Liver (tissue), 9 donors: ENCODE results near the gene ADNP2. TPM values are rescaled to one million over a fixed set of nuclear protein-coding genes. Genes with fewer than 3 reads are reported as not detected.

Experiments
- DNase-seq: peaks from one replicate; pipeline ENCODE4 v3.0.0-alpha.2; 2017; ENCODE audit warnings: low spot score
- H3K27ac ChIP-seq, 2 donors: one replicate each; pipeline ENCODE4 v1.7.0; 2013; ENCODE audit warnings: inconsistent platforms in 2 of 2, low read length in 2 of 2, control low read depth in 1 of 2, low read depth in 1 of 2, mild to moderate bottlenecking in 1 of 2
- H3K27me3 ChIP-seq, 4 donors: one replicate each; pipeline versions ENCODE4 v1.6.1 to v1.7.0; 2013; ENCODE audit warnings: low read length in 3 of 4, inconsistent platforms in 1 of 4, mild to moderate bottlenecking in 1 of 4, moderate library complexity in 1 of 4; ENCODE audit not compliant: control insufficient read depth in 4 of 4, insufficient read depth in 4 of 4
- H3K36me3 ChIP-seq, 4 donors: one replicate each; pipeline versions ENCODE4 v1.6.1 to v1.7.0; 2013; ENCODE audit warnings: low read length in 3 of 4, mild to moderate bottlenecking in 3 of 4, low read depth in 1 of 4, moderate library complexity in 1 of 4; ENCODE audit not compliant: control insufficient read depth in 4 of 4, insufficient read depth in 3 of 4
- H3K4me1 ChIP-seq, 4 donors: one replicate each; pipeline versions ENCODE4 v1.6.1 to v1.7.0; 2013; ENCODE audit warnings: low read length in 3 of 4, mild to moderate bottlenecking in 3 of 4, moderate library complexity in 1 of 4; ENCODE audit not compliant: control insufficient read depth in 4 of 4, insufficient read depth in 4 of 4
- H3K4me3 ChIP-seq, 3 donors: one replicate each; pipeline versions ENCODE4 v1.6.1 to v1.7.0; 2013; ENCODE audit warnings: low read length in 3 of 3, control low read depth in 1 of 3, low read depth in 1 of 3, mild to moderate bottlenecking in 1 of 3
- H3K9ac ChIP-seq, 2 donors: one replicate each; pipeline ENCODE4 v1.7.0; 2013; ENCODE audit warnings: low read length in 2 of 2, mild to moderate bottlenecking in 2 of 2, moderate library complexity in 2 of 2, control low read depth in 1 of 2, low read depth in 1 of 2
- H3K9me3 ChIP-seq, 4 donors: one replicate each; pipeline versions ENCODE4 v1.6.1 to v1.7.0; 2013; ENCODE audit warnings: low read length in 3 of 4; ENCODE audit not compliant: control insufficient read depth in 4 of 4
- ATF3 ChIP-seq: IDR thresholded peaks from 2 replicates; pipeline ENCODE4 v1.6.1; 2016; ENCODE audit warnings: antibody characterized with exemption
- CTCF ChIP-seq: fragments of 150-350 bp; IDR thresholded peaks from 2 replicates; pipeline ENCODE4 v1.5.1; 2017; ENCODE audit warnings: improper control_type of control experiment, low read depth, low read length; ENCODE audit not compliant: missing input control
- EGR1 ChIP-seq, 2 donors: IDR thresholded peaks; 2 replicates each; pipeline ENCODE4 v1.6.1; 2016 to 2018; ENCODE audit warnings: antibody characterized with exemption in 2 of 2, low read depth in 2 of 2
- FOXA1 ChIP-seq: IDR thresholded peaks from 2 replicates; pipeline ENCODE4 v1.6.1; 2016; ENCODE audit warnings: antibody characterized with exemption
- GABPA ChIP-seq, 2 donors: IDR thresholded peaks in 1 of 2; conservative IDR thresholded peaks in 1 of 2; 2 replicates each; pipeline ENCODE4 v1.6.1; 2016; ENCODE audit warnings: antibody characterized with exemption in 2 of 2, mild to moderate bottlenecking in 1 of 2, moderate library complexity in 1 of 2
- HNF4A ChIP-seq, 2 donors: conservative IDR thresholded peaks; 2 replicates each; pipeline ENCODE4 v1.6.1; 2016; ENCODE audit warnings: antibody characterized with exemption in 2 of 2, mild to moderate bottlenecking in 2 of 2
- HNF4G ChIP-seq: IDR thresholded peaks from 2 replicates; pipeline ENCODE4 v1.6.1; 2016; ENCODE audit warnings: antibody characterized with exemption
- JUND ChIP-seq, 2 donors: IDR thresholded peaks; 2 replicates each; pipeline ENCODE4 v1.6.1; 2016; ENCODE audit warnings: antibody characterized with exemption in 2 of 2
- MAX ChIP-seq: IDR thresholded peaks from 2 replicates; pipeline ENCODE4 v1.6.1; 2016; ENCODE audit warnings: antibody characterized with exemption
- NR2F2 ChIP-seq: IDR thresholded peaks from 2 replicates; pipeline ENCODE4 v1.6.1; 2016; ENCODE audit warnings: antibody characterized with exemption
- RAD21 ChIP-seq, 2 donors: IDR thresholded peaks; 2 replicates each; pipeline ENCODE4 v1.6.1; 2016; ENCODE audit warnings: antibody characterized with exemption in 2 of 2, mild to moderate bottlenecking in 2 of 2
- REST ChIP-seq: IDR thresholded peaks from 2 replicates; pipeline ENCODE4 v1.6.1; 2016; ENCODE audit warnings: antibody characterized with exemption, mild to moderate bottlenecking
- RXRA ChIP-seq, 2 donors: IDR thresholded peaks; 2 replicates each; pipeline ENCODE4 v1.6.1; 2017 to 2018; ENCODE audit warnings: antibody characterized with exemption in 2 of 2, mild to moderate bottlenecking in 1 of 2
- SP1 ChIP-seq: IDR thresholded peaks from 2 replicates; pipeline ENCODE4 v1.6.1; 2018; ENCODE audit warnings: antibody characterized with exemption, mild to moderate bottlenecking
- TAF1 ChIP-seq: conservative IDR thresholded peaks from 2 replicates; pipeline ENCODE4 v1.6.1; 2016; ENCODE audit warnings: antibody characterized with exemption, mild to moderate bottlenecking
- YY1 ChIP-seq: IDR thresholded peaks from 2 replicates; pipeline ENCODE4 v1.6.1; 2016; ENCODE audit warnings: antibody characterized with exemption, mild to moderate bottlenecking
- ZBTB33 ChIP-seq: IDR thresholded peaks from 2 replicates; pipeline ENCODE4 v1.6.1; 2016; ENCODE audit warnings: antibody characterized with exemption
- WGBS: extraction: QIAGEN DNeasy Blood & Tissue Kit; methylation state at CpG from one replicate; pipeline ENCODE4 v1.1.7; 2013; 5-methylcytosine and 5-hydroxymethylcytosine counted together
- polyA plus RNA-seq, 2 donors: library from polyadenylated mRNA; stranded (reverse) in 1 of 2; unstranded in 1 of 2; fragments of 200-250 nt in 1 of 2; fragments of >200 nt in 1 of 2; fragmentation: Nextera tagmentation in 1 of 2; extraction: Ambion mirVana in 1 of 2; gene quantifications; one replicate each; pipeline versions ENCODE4 v1.2.1 to v1.2.3, GENCODE V29; 2013 to 2015
- total RNA-seq, 2 donors: library from RNA; depleted of rRNA; stranded (reverse); fragments of >200 nt; gene quantifications; one replicate each; pipeline ENCODE4 v1.2.3, GENCODE V29; 2014
- donor health status: healthy.
- donor health status: healthy.
- donor health status: healthy.
- donor health status: healthy.
- donor health status: healthy.

Gene ADNP2
- total and polyA plus RNA-seq, 4 donors = 2.7 to 9.9 (median 6.4) TPM

GRCh38 chr18:80148326-80149199 is 39.5 kb downstream of the ADNP2 start:
- Histone ChIP-seq H3K27ac (peak overlapping the region; percentile 26 to 61), H3K9me3 (no peaks in the 10 kb centered on the region), H3K36me3 (no peaks in the 10 kb centered on the region), H3K9ac (peak overlapping the region in 1 of 2 donors; percentile 30), H3K4me3 (peak overlapping the region; percentile 50 to 66 (median 61)), H3K4me1 (peaks cover 0 to 27% (median 18%) of the 10 kb centered on the region in 4 donors), H3K27me3 (no peaks in the 10 kb centered on the region)
- 56% methylated on average over 34 of the region's 34 CpGs for WGBS
- TF ChIP-seq CTCF = no peak
- no peak for TF ChIP-seq MAX
- no peak for TF ChIP-seq RXRA (IDR thresholded peaks at IDR 0.05)
- no peak for TF ChIP-seq HNF4G
- no peak for TF ChIP-seq SP1
- no peak for TF ChIP-seq GABPA (IDR thresholded peaks at IDR 0.05 in 1 of 2, conservative IDR thresholded peaks at IDR 0.05 in 1 of 2)
- TF ChIP-seq NR2F2 = no peak
- no peak for TF ChIP-seq RAD21 (IDR thresholded peaks at IDR 0.05)
- no peak for TF ChIP-seq JUND (IDR thresholded peaks at IDR 0.05)
- no peak for TF ChIP-seq TAF1
- no peak for TF ChIP-seq EGR1 (IDR thresholded peaks at IDR 0.05; ENCODE audit: low read depth in 2 of 2)
- TF ChIP-seq FOXA1 = no peak
- no peak for TF ChIP-seq REST
- TF ChIP-seq HNF4A (conservative IDR thresholded peaks at IDR 0.05) = no peak
- no peak for TF ChIP-seq ZBTB33
- no peak for TF ChIP-seq YY1
- no peak for TF ChIP-seq ATF3
- DNase-seq = no peak
